Cardiac fibroblast (primary cell): Measurements from ENCODE around the gene EVX2.
A peak's percentile ranks its signal among the peaks of the same experiment; 100 is the strongest.

Experiments used
- DNase-seq, 2 donors: peaks; one replicate each; pipeline versions ENCODE4 v3.0.0 to v3.0.0-alpha.2; 2010; ENCODE audit warnings: low read depth in 2 of 2
- H3K4me3 ChIP-seq, 2 donors: replicated peaks in 1 of 2; 1 replicate in 1 of 2; 2 replicates in 1 of 2; pipeline ENCODE4 v1.5.1; 2011; ENCODE audit warnings: low read depth in 2 of 2, low read length in 2 of 2, mild to moderate bottlenecking in 2 of 2, moderate library complexity in 1 of 2
- TF ChIP-seq, protein P1 (sequence below): IDR thresholded peaks from one replicate; pipeline ENCODE4 v1.5.1; 2011; ENCODE audit warnings: low read depth, mild to moderate bottlenecking, low read length, inconsistent platforms

The EVX2 gene

DNA sequence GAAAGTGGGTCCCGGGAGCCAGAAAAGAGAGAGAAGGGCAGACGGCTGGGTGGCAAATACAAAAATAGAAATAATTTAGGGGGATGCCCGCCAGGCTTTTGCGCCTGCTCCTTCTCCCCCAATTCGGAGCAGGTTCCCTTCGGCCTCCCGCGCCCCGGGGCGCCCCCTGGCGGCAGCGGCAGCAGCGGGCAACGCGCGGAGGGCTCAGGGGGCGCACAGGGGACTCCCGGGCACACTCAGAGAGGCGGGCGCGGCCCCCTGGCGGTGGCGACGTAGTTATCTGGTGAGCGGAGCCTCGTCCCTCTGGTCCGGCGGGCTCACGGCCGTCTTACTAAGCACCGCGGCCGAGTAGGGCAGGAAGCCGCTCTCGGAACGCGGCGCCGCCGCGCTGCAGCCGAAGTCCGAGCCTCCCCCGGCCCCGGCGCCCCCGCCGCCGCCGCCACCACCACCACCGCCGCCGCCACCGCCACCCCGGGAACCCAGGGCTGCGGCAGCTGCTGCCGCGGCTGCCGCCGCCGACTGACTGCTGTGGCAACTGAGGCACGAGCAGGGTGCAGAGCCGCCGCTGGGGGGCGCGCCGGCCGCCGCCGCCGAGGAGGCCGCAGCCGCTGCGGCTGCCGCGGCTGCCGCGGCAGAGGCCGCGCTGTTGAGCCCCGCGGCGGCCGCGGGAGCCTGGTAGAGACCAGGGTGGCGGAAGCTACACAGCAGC is 3.8 kb downstream of the EVX2 start:
- peak; percentile 23 to 27 for DNase-seq
- TF ChIP-seq, protein P1, sequence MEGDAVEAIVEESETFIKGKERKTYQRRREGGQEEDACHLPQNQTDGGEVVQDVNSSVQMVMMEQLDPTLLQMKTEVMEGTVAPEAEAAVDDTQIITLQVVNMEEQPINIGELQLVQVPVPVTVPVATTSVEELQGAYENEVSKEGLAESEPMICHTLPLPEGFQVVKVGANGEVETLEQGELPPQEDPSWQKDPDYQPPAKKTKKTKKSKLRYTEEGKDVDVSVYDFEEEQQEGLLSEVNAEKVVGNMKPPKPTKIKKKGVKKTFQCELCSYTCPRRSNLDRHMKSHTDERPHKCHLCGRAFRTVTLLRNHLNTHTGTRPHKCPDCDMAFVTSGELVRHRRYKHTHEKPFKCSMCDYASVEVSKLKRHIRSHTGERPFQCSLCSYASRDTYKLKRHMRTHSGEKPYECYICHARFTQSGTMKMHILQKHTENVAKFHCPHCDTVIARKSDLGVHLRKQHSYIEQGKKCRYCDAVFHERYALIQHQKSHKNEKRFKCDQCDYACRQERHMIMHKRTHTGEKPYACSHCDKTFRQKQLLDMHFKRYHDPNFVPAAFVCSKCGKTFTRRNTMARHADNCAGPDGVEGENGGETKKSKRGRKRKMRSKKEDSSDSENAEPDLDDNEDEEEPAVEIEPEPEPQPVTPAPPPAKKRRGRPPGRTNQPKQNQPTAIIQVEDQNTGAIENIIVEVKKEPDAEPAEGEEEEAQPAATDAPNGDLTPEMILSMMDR: no peak
- no peak overlapping the region for H3K4me3 ChIP-seq

DNA sequence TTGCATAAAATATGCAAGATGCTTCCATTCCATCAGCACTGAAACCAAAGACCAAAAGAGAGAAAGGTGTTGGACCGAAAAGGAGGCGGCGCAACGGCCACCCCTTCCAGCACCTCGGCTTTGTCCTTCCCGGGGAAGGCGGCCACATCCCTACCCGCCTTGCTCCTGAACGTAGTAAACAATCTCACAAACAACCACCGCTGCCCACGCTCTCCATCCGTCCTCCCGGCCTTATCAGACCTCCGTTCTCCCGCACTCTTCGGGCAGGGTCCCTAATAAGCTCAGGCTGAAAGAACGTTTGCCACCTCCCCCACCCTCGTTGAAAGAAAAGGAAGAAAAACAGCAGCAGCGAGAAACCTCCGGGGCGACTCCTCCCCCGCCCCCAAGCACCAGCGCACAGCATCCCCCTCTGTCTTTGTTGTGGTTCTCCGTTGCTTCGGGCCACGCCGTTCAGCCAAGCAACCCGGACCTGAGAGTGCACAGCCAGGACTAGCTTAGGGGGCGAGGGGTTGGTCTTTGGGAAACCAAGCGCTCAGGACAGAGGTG is 4.4 kb downstream of the EVX2 start:
- H3K4me3 ChIP-seq: no peak overlapping the region
- no peak for DNase-seq
- TF ChIP-seq, protein P1: no peak

DNA sequence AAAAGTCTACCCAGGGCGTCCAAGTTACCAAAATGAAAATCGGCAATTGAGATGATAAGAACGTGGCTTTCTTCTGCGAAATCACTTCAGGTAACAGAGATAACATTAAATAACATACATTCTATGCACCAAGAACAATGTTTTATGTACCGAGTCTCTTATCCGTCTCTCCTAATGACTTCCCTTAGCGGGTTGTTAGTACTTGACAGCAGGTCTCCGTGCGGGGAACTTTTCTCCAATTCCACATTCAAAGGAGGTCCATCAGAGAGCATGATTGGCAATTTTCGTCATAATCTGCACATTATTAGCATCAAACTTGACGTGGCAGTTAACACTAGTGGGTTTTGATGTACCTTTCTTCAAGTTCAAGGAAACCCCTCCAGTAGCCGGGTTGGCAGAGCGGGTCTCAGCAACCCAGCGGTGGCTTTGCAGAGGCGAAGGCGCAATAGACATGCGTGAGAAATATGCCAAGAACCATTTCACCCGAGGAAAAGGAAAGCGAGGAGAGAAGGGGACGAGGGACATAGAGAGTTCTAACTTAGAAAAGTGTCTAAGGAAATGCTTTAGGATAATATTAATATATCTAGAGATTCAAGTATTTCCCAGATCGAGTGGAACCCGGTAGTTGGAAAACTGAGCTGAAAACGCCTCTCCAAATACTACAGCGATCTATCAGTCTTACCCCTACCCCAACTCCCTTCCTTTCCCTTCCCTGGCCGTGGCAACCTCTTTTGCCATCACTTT is 5.0 kb downstream of the EVX2 start:
- H3K4me3 ChIP-seq: no peak overlapping the region
- TF ChIP-seq, protein P1: no peak
- no peak for DNase-seq

DNA sequence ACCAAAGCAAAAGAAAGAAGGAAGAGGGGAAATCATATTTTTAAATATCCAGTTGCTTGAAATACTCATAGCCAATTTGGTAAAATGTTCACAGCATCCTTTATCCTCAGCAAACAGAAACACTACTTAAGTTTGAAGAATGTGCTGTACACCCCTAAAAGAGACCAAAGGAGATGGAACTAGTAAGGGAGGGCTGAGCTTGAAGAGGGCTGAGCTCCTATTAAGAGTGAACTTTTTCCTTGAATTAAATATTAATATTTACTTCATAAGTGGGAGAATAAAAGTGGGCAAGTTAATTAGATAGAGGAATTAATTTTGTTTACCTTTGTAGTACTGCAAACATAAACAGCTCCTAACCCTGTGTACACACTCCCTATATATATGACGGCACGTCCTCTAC is 7.0 kb downstream of the EVX2 start:
- TF ChIP-seq, protein P1: no peak
- no peak for DNase-seq
- H3K4me3 ChIP-seq: no peak overlapping the region

DNA sequence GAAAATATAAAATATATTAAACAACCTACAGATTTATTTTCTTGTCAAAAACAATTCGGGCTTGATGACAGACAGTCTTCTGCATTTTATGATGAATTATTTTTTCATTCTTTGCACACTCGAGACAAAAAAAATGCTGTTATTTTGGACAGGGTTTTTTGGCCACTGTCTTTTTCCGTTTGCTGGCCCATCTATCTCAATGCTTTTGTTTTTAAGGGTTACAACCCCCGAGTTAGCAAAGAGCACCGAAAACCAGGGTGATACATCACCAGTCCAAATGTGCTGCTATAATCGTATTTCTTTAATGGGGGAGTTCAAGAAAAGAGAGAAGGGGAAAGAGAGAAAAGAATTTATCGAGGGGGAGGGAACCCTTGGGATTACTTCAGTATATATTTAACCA is 7.7 kb downstream of the EVX2 start:
- no peak for DNase-seq

DNA sequence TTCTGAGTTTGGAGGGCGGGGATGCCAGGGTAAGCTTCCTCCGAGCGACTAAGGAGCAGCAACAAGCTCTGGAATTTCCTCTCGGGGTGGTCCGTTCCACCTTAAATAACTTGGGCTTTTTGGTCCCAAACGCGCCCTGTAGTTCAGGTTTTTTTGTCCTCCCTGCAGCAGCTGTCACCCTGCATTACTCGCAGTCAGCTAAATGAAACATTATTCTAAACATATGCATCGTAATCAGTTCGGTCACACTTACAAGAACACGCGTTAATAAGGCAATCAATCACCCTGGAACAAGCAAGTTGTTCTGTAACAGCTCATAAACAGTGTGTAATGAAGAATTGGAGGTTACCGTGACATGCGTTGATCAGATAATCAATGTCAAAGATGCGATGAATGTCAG is 8.3 kb downstream of the EVX2 start:
- TF ChIP-seq, protein P1: no peak
- no peak overlapping the region for H3K4me3 ChIP-seq

More for the DNA sequence above, 7.7 kb downstream of the EVX2 start:
- TF ChIP-seq, protein P1: no peak
- H3K4me3 ChIP-seq: no peak overlapping the region

More for the DNA sequence above, 8.3 kb downstream of the EVX2 start:
- DNase-seq: no peak
